GM12873 (cell line): ENCODE measurements around the gene COL13A1.

Experiments used
- TF ChIP-seq, protein P1 (sequence below): IDR thresholded peaks from 2 replicates; pipeline ENCODE4 v1.5.1; 2012; ENCODE audit warnings: low read depth, mild to moderate bottlenecking, moderate library complexity, low read length, control low read depth; ENCODE audit not compliant: insufficient read depth; ENCODE audit errors: missing control alignments

Gene COL13A1

GRCh38 chr10:69968830-69969229, 167.1 kb downstream of the COL13A1 start:
- TF ChIP-seq, protein P1, sequence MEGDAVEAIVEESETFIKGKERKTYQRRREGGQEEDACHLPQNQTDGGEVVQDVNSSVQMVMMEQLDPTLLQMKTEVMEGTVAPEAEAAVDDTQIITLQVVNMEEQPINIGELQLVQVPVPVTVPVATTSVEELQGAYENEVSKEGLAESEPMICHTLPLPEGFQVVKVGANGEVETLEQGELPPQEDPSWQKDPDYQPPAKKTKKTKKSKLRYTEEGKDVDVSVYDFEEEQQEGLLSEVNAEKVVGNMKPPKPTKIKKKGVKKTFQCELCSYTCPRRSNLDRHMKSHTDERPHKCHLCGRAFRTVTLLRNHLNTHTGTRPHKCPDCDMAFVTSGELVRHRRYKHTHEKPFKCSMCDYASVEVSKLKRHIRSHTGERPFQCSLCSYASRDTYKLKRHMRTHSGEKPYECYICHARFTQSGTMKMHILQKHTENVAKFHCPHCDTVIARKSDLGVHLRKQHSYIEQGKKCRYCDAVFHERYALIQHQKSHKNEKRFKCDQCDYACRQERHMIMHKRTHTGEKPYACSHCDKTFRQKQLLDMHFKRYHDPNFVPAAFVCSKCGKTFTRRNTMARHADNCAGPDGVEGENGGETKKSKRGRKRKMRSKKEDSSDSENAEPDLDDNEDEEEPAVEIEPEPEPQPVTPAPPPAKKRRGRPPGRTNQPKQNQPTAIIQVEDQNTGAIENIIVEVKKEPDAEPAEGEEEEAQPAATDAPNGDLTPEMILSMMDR, result no peak

DNA sequence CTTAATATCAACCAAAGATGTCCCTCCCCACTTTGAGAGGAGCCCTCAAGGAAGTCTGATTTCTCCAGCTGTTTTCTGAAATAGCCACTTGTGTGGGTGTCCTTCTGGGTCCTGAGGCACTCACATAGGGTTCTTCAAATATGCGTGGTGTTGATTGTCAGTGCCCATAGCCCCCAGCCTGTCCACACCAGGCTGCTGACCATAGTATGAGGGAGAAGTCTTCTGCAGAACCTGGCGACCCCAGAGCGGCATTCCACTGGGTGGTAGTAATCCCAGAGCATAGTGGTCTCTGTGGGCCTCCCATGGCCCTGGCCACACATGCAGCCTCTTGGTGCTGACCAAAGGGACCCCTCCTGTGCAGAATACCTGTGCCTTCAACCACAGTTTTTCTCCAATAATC, 168.3 kb downstream of the COL13A1 start:
- TF ChIP-seq, protein P1, result no peak

GRCh38 chr10:69972981-69973397, 171.3 kb downstream of the COL13A1 start:
- TF ChIP-seq, protein P1, result no peak

DNA sequence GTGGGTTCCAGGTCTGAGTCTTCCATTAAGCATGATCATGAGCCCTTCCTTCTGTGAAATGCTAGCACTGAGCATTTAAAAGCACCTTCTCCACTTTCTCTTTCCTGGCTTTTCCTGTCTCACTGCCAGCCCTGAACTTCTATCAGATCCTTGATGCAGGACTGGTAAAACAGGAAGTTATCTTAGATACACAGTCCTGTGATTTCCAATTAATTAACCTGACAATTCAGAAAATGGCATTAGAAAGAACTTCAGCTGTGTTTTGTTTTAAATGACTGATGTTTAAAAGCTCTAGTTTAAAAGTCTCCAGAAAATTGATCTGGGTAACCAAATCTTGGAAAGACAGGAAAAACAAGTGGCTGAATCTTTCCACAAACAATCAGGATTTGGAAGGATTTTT, 172.0 kb downstream of the COL13A1 start:
- TF ChIP-seq, protein P1, result no peak

GRCh38 chr10:69974551-69975155, 172.9 kb downstream of the COL13A1 start:
- TF ChIP-seq, protein P1, result no peak

DNA sequence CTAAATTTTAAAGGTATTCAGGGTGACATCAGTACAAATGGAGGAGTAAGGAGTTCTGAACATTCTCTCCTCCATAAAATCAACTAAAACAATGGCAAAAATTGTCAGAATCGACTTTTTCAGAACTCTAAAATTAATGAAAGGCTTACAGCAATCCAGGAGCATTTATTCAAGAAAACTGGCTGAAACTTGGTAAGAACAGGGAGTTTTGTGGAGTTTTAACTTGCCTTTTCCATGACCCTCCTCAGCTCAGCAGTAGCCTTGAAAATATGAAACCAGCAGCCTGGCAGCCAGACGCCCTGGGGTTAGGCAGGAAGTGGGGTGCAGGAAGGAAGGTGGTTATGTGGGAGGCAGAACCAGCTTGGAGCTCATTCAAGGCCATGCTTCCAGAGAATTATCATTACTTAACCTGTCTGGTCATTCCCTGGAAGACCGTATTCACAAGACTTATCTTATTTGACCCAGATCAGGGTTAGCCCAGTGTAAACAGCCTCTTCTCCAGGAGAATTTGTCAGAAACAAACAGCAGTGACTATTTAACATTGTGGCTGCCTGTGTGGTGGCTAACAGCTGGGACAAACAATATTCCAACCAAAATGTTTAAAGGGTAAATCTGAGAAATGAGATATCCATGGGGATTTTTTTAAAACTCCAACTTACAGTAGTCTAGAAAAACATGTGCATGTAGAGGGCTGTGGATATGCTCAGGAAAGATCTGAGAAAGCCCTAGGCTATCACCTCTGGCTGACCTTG, 175.3 kb downstream of the COL13A1 start:
- TF ChIP-seq, protein P1, result no peak

DNA sequence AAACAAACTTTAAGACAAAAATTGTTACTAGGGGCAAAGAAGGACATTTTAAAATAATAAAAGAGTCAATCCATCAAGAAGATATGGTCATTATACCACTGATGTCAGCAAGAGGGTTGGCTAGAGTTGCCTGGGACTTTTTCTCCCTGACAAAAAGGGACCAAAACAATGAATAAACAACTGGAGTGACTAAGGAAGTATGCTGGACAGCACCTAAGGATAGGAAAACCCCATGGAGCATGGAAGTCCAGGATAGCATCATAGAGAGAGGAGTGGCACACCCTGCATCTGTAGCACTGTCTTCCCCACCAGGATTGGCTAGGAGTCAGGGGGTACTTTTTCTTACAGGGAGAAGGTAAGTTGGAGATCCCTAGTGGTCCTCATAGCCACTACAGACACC, 177.5 kb downstream of the COL13A1 start:
- TF ChIP-seq, protein P1, result no peak
